GM23248 (cell line): ENCODE results near the gene PLCB3. TPM values are rescaled to one million over a fixed set of nuclear protein-coding genes. Genes with fewer than 3 reads are reported as not detected.

Experiments
- DNase-seq: peaks from one replicate; pipeline ENCODE4 v3.0.0-alpha.2; 2015
- H2AFZ ChIP-seq: fragments of 200-600 bp; sonication (generic); 2 replicates; pipeline ENCODE4 v1.6.1; 2016; ENCODE audit warnings: antibody characterized with exemption
- H3F3A ChIP-seq: fragments of 200-600 bp; sonication (generic); 2 replicates; pipeline ENCODE4 v1.6.1; 2016; ENCODE audit warnings: mild to moderate bottlenecking, antibody characterized with exemption, mixed run types; ENCODE audit not compliant: insufficient read depth
- H3K27ac ChIP-seq: fragments of 200-600 bp; sonication (generic); 2 replicates; pipeline ENCODE4 v1.5.1; 2016; ENCODE audit warnings: mild to moderate bottlenecking
- H3K27me3 ChIP-seq: fragments of 200-600 bp; sonication (generic); replicated peaks from 2 replicates; pipeline ENCODE4 v1.6.1; 2016; ENCODE audit warnings: mild to moderate bottlenecking; ENCODE audit not compliant: insufficient read depth
- H3K36me3 ChIP-seq: fragments of 200-600 bp; sonication (generic); 2 replicates; pipeline ENCODE4 v1.6.1; 2016; ENCODE audit warnings: low read depth, mild to moderate bottlenecking
- H3K4me1 ChIP-seq: fragments of 200-600 bp; sonication (generic); 2 replicates; pipeline ENCODE4 v1.6.1; 2016; ENCODE audit warnings: mild to moderate bottlenecking; ENCODE audit not compliant: insufficient read depth
- H3K4me2 ChIP-seq: fragments of 200-600 bp; sonication (generic); one replicate; pipeline ENCODE4 v1.6.1; 2016; ENCODE audit warnings: mild to moderate bottlenecking; ENCODE audit not compliant: unreplicated experiment
- H3K4me3 ChIP-seq: fragments of 200-600 bp; sonication (generic); 2 replicates; pipeline ENCODE4 v1.5.1; 2016; ENCODE audit warnings: mild to moderate bottlenecking
- H3K79me2 ChIP-seq: fragments of 200-600 bp; sonication (generic); 2 replicates; pipeline ENCODE4 v1.6.1; 2016; ENCODE audit warnings: mild to moderate bottlenecking; ENCODE audit not compliant: insufficient read depth
- H3K9ac ChIP-seq: fragments of 200-600 bp; sonication (generic); 2 replicates; pipeline ENCODE4 v1.6.1; 2016; ENCODE audit warnings: mild to moderate bottlenecking
- H3K9me2 ChIP-seq: fragments of 200-600 bp; sonication (generic); 2 replicates; pipeline ENCODE4 v1.6.1; 2016; ENCODE audit warnings: mixed run types, mild to moderate bottlenecking, moderate library complexity; ENCODE audit not compliant: insufficient read depth
- H3K9me3 ChIP-seq: fragments of 200-600 bp; sonication (generic); one replicate; pipeline ENCODE4 v1.6.1; 2017; ENCODE audit warnings: low read depth
- H4K20me1 ChIP-seq: fragments of 200-600 bp; sonication (generic); 2 replicates; pipeline ENCODE4 v1.6.0; 2016; ENCODE audit not compliant: insufficient read depth
- EZH2 ChIP-seq: fragments of 200-600 bp; sonication (generic); IDR thresholded peaks from 2 replicates; pipeline ENCODE4 v1.6.1; 2018; ENCODE audit warnings: antibody characterized with exemption, mild to moderate bottlenecking; ENCODE audit not compliant: insufficient read depth, poor library complexity, severe bottlenecking
- EZH2phosphoT487 ChIP-seq: fragments of 200-600 bp; sonication (generic); IDR thresholded peaks from 2 replicates; pipeline ENCODE4 v1.6.1; 2018; ENCODE audit warnings: antibody characterized with exemption, moderate library complexity, mild to moderate bottlenecking, low read depth; ENCODE audit not compliant: insufficient read depth
- WGBS, 2 experiments: methylation state at CpG; one replicate each; pipeline ENCODE4 v1.1.6; 2015 to 2017; ENCODE audit warnings: low lambda C conversion rate in 2 of 2, low coverage in 1 of 2; ENCODE audit errors: missing lambda C conversion rate in 2 of 2; 5-methylcytosine and 5-hydroxymethylcytosine counted together
- in situ Hi-C: fragments of 300-500 bp; cut with MboI; formaldehyde crosslinking; loops from 2 replicates; pipeline ENCODE4 v1.15.0; 2020
- polyA plus RNA-seq: library from polyadenylated mRNA; unstranded; fragments of >200 nt; fragmentation: Nextera tagmentation; extraction: Ambion mirVana; gene quantifications from 2 replicates; pipeline ENCODE4 v1.2.1, GENCODE V29; 2016
- total RNA-seq: library from RNA; depleted of rRNA; stranded (reverse); fragments of >200 nt; shearing (Covaris generic); gene quantifications from 2 replicates; pipeline ENCODE4 v1.2.3, GENCODE V29; 2014

The PLCB3 gene
- total and polyA plus RNA-seq, 2 experiments from 2014 or later, result 6.5 to 32.7 TPM

DNA sequence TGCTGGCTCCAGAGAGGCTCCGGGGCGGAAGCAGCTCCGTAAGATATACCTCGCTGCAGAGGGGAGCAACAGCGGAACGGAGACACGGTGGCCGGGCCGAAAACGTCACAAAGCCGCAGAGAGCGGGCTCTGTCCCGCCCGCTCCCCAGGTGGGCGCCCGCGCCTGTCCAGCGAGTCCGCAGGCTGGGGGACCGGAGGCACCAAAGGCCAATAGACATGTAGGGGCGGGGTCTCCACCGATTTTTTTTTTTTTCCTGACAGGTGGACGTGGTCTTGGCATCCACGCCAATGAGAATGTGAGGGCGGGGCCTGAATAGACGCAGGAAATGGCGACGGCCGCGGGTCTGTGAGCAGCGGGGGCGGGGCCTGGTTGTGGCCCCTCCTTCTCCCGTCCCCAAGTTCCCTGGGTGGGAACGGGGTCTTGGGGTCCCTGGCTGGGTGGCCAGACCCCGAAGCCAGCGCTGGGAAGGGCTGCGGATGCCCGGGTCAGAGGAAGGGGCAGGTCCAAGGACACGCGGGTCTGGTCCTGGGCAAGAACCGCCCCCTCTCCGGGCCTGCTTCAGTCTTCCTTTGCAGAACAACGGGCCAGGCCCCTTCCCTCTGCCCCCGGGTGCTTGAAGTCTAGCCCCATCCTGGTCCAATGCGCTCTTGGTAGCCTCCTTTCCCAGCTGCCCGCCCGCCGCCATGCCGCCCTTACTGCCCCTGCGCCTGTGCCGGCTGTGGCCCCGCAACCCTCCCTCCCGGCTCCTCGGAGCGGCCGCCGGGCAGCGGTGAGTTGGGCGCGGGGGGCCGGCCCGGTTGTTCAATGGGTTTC lies 21.0 kb upstream of the PLCB3 start, which contains the start of gene DNAJC4:
DNAJC4 (plus strand) TSS at position 378 of the 814 bp plus-strand sequence; CDS start at position 685, 307 bp downstream.
- WGBS, 2 experiments, result 3% methylated on average over 38 to 53 of the region's 62 CpGs
- in situ Hi-C loops, result no loop called here
- Histone ChIP-seq H3K27ac (peak within 1 kb of the TSS; percentile 19), H3K9ac (peak within 1 kb of the TSS; percentile 79), H2AFZ (peak within 1 kb of the TSS; percentile 83), H3K4me2 (peak within 1 kb of the TSS; percentile 82), H3K79me2 (peaks cover 38% of the 10 kb centered on the region), H3F3A (peaks cover 6% of the 10 kb centered on the region; the same call in 1 of the 2 replicates), H3K36me3 (no peaks in the 10 kb centered on the region), H3K9me3 (no peaks in the 10 kb centered on the region), H4K20me1 (no peaks in the 10 kb centered on the region), H3K4me3 (peak within 1 kb of the TSS; percentile 90), H3K9me2 (no peaks in the 10 kb centered on the region), H3K27me3 (no peaks in the 10 kb centered on the region), H3K4me1 (peaks cover 6% of the 10 kb centered on the region; the same call in 1 of the 2 replicates)
- peak; percentile 91 for DNase-seq
- no peak for TF ChIP-seq EZH2
- no peak for TF ChIP-seq EZH2phosphoT487

DNA sequence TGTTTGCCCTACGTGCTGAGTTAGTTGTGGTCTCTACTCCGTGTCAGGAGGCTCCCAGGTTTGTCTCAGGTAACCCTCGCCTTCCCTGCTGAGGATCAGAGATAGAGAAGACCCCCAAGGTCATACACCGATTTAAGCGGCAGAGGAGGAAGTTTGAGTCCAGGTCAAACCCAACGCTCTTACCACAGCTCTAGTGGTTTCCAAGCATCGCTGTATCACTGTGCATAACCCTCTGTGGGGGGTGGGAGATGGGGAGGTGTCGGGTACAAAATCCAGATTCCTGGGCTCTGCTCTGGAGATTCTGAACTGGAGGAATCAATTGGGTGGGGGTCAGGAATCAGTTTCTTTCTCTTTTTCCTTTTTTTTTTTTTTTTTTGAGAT lies 20.4 kb upstream of the PLCB3 start:
- Histone ChIP-seq H2AFZ (peak overlapping the region; percentile 83), H3K4me3 (peak overlapping the region; percentile 90), H3K4me2 (peak overlapping the region; percentile 82), H3K9me2 (no peaks in the 10 kb centered on the region), H4K20me1 (no peaks in the 10 kb centered on the region), H3K27me3 (no peaks in the 10 kb centered on the region), H3K36me3 (no peaks in the 10 kb centered on the region), H3K4me1 (peaks cover 6% of the 10 kb centered on the region; the same call in 1 of the 2 replicates), H3K27ac (peak overlapping the region; percentile 19; the same call in 1 of the 2 replicates), H3F3A (peaks cover 6% of the 10 kb centered on the region; the same call in 1 of the 2 replicates), H3K9ac (peak overlapping the region; percentile 79), H3K9me3 (no peaks in the 10 kb centered on the region), H3K79me2 (peaks cover 37% of the 10 kb centered on the region)
- in situ Hi-C loops, result no loop called here
- no peak for DNase-seq
- WGBS, 2 experiments, result 4 to 5% methylated on average over 8 of the region's 8 CpGs
- TF ChIP-seq EZH2phosphoT487 (no peak), EZH2 (no peak)

DNA sequence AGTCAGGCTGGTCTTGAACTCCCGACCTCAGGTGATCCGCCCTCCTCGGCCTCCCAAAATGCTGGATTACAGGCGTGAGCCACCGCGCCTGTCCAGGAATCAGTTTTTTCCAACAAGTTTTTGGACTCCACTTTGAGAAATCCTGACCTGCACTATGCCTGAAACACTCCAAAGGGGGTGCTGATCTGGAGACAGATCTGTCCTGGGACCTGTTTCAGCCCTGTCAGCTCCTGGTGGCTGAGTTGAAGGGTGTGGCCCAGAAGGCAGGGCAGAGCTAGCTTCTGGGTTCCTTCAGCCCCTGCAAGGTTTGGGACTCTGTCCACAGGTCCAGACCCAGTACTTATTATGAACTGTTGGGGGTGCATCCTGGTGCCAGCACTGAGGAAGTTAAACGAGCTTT lies 19.8 kb upstream of the PLCB3 start:
- in situ Hi-C loops, result no loop called here
- Histone ChIP-seq H3K27me3 (no peaks in the 10 kb centered on the region), H3K4me1 (peaks cover 6% of the 10 kb centered on the region; the same call in 1 of the 2 replicates), H3K9me3 (no peaks in the 10 kb centered on the region), H3K9me2 (no peaks in the 10 kb centered on the region), H2AFZ (no peak overlapping the region), H3F3A (peaks cover 6% of the 10 kb centered on the region; the same call in 1 of the 2 replicates), H3K27ac (no peak overlapping the region), H4K20me1 (no peaks in the 10 kb centered on the region), H3K36me3 (no peaks in the 10 kb centered on the region), H3K79me2 (peaks cover 33% of the 10 kb centered on the region), H3K4me3 (no peak overlapping the region), H3K4me2 (peak overlapping the region; percentile 82), H3K9ac (no peak overlapping the region)
- no peak for DNase-seq
- TF ChIP-seq EZH2phosphoT487 (no peak), EZH2 (no peak)
- 91 to 94% methylated on average over 6 to 7 of the region's 7 CpGs for WGBS, 2 experiments

DNA sequence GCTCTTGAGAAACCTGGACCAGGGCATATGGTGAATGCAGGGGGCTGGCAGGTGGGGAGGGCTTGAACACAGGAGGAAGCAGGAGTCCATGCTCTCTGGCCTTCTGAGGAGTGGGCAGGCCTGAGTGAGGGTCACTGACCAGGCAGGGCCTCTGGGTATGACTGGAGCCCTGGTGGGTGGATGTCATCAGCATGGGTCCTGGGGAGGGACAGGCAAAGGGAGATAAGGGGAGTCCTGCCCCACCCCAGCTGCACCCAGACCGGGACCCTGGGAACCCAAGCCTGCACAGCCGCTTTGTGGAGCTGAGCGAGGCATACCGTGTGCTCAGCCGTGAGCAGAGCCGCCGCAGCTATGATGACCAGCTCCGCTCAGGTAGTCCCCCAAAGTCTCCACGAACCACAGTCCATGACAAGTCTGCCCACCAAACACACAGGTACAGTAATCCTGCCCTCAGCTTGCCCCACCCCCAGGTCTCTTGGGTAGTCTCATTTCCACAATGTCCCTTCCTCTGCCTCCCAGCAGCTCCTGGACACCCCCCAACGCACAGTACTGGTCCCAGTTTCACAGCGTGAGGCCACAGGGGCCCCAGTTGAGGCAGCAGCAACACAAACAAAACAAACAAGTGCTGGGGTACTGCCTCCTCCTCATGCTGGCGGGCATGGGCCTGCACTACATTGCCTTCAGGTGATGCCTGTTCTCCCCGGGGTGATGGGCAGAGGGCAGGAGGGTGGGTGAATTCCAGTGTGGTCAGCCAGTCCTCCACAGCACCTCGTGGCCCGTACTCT lies 19.0 kb upstream of the PLCB3 start:
- Histone ChIP-seq H4K20me1 (no peaks in the 10 kb centered on the region), H2AFZ (no peak overlapping the region), H3K4me3 (no peak overlapping the region), H3K79me2 (peaks cover 25% of the 10 kb centered on the region), H3K27me3 (no peaks in the 10 kb centered on the region), H3K9me2 (no peaks in the 10 kb centered on the region), H3K4me1 (peaks cover under 1% of the 10 kb centered on the region; the same call in 1 of the 2 replicates), H3K9me3 (no peaks in the 10 kb centered on the region), H3K9ac (no peak overlapping the region), H3F3A (peaks cover 6% of the 10 kb centered on the region; the same call in 1 of the 2 replicates), H3K27ac (no peak overlapping the region), H3K4me2 (no peak overlapping the region), H3K36me3 (no peaks in the 10 kb centered on the region)
- no peak for DNase-seq
- 81 to 88% methylated on average over 15 of the region's 15 CpGs for WGBS, 2 experiments
- no peak for TF ChIP-seq EZH2phosphoT487
- TF ChIP-seq EZH2, result no peak
- in situ Hi-C loops, result no loop called here
